Smooth muscle cell (in vitro differentiated cells): ENCODE results near the gene TRMO. TPM values are rescaled to one million over a fixed set of nuclear protein-coding genes. Genes with fewer than 3 reads are reported as not detected.

ENCODE experiments used
- DNase-seq: peaks from one replicate; lab custom pipeline; 2025; ENCODE audit not compliant: unreplicated experiment; lab: John Stamatoyannopoulos, UW
- H2AFZ ChIP-seq: fragments of 200-600 bp; sonication (generic); 2 replicates; pipeline ENCODE4 v1.6.0; 2016; ENCODE audit warnings: antibody characterized with exemption, low read depth, mild to moderate bottlenecking
- H3F3A ChIP-seq: fragments of 200-600 bp; sonication (generic); 2 replicates; pipeline ENCODE4 v1.6.0; 2017; ENCODE audit warnings: antibody characterized with exemption, low read depth
- H3K27ac ChIP-seq: fragments of 200-600 bp; sonication (generic); 2 replicates; pipeline ENCODE4 v1.5.1; 2016; ENCODE audit warnings: low read depth, mild to moderate bottlenecking
- H3K27me3 ChIP-seq: fragments of 200-600 bp; sonication (generic); 2 replicates; pipeline ENCODE4 v1.6.1; 2016; ENCODE audit warnings: low read depth, mild to moderate bottlenecking
- H3K36me3 ChIP-seq: fragments of 200-600 bp; sonication (generic); 2 replicates; pipeline ENCODE4 v1.5.1; 2016; ENCODE audit warnings: low read depth
- H3K4me1 ChIP-seq: fragments of 200-600 bp; sonication (generic); 2 replicates; pipeline ENCODE4 v1.5.1; 2016; ENCODE audit warnings: low read depth
- H3K4me2 ChIP-seq: fragments of 200-600 bp; sonication (generic); 2 replicates; pipeline ENCODE4 v1.6.0; 2016; ENCODE audit warnings: mild to moderate bottlenecking
- H3K4me3 ChIP-seq: fragments of 200-600 bp; sonication (generic); 2 replicates; pipeline ENCODE4 v1.5.1; 2016; ENCODE audit warnings: mild to moderate bottlenecking
- H3K79me2 ChIP-seq: fragments of 200-600 bp; sonication (generic); 2 replicates; pipeline ENCODE4 v1.6.0; 2016; ENCODE audit warnings: low read depth, mild to moderate bottlenecking
- H3K9ac ChIP-seq: fragments of 200-600 bp; sonication (generic); 2 replicates; pipeline ENCODE4 v1.6.0; 2016; ENCODE audit warnings: low read depth
- H3K9me3 ChIP-seq: fragments of 200-600 bp; sonication (generic); replicated peaks from 2 replicates; pipeline ENCODE4 v1.5.1; 2016; ENCODE audit warnings: low read depth
- H4K20me1 ChIP-seq: fragments of 200-600 bp; sonication (generic); 2 replicates; pipeline ENCODE4 v1.6.0; 2016; ENCODE audit warnings: low read depth
- WGBS: methylation state at CpG from one replicate; pipeline ENCODE4 v1.1.7; 2016; ENCODE audit warnings: low lambda C conversion rate; 5-methylcytosine and 5-hydroxymethylcytosine counted together
- polyA plus RNA-seq: library from polyadenylated mRNA; unstranded; fragments of >200 nt; fragmentation: Nextera tagmentation; extraction: Ambion mirVana; gene quantifications from 2 replicates; pipeline ENCODE4 v1.2.1, GENCODE V29; 2016
- total RNA-seq: library from RNA; depleted of rRNA; stranded (reverse); fragments of >200 nt; gene quantifications from 2 replicates; pipeline ENCODE4 v1.2.3, GENCODE V29; 2014
- TF ChIP-seq, protein P1 (sequence below): fragments of 200-600 bp; sonication (generic); IDR thresholded peaks from 2 replicates; pipeline ENCODE4 v1.5.1; 2017; ENCODE audit warnings: borderline replicate concordance, mild to moderate bottlenecking, antibody characterized with exemption; ENCODE audit not compliant: insufficient read depth, poor library complexity, severe bottlenecking

The TRMO gene
- total and polyA plus RNA-seq, 2 experiments from 2014 or later: 5.8 to 8.1 TPM

DNA sequence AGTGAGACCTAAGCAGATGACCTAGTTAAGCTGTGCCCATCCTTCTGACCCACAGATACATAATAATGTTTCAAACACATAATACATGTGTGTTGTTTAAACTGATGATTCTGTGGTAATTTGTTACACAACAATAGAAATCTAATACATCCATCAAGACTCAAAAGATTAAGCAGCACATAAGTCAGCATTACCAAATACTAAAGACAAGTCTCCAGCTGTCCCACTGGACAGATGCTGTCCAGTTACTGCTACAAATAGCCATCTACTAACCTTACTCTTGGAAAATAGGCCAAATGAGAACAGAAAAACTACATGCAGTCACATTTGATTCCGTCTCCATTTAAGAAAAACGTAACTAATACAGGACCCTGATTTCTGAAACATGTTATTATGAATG is 10.8 kb downstream of the TRMO start:
- Histone ChIP-seq H3K9me3 (no peaks in the 10 kb centered on the region), H2AFZ (no peak overlapping the region), H3K4me3 (no peak overlapping the region), H3K79me2 (no peaks in the 10 kb centered on the region), H3F3A (no peaks in the 10 kb centered on the region), H3K27me3 (no peaks in the 10 kb centered on the region), H3K4me2 (no peak overlapping the region), H3K36me3 (peaks cover 11% of the 10 kb centered on the region), H3K27ac (no peak overlapping the region), H3K4me1 (no peaks in the 10 kb centered on the region), H4K20me1 (no peaks in the 10 kb centered on the region), H3K9ac (no peak overlapping the region)
- WGBS: 98% methylated on average over 2 of the region's 2 CpGs
- TF ChIP-seq, protein P1, sequence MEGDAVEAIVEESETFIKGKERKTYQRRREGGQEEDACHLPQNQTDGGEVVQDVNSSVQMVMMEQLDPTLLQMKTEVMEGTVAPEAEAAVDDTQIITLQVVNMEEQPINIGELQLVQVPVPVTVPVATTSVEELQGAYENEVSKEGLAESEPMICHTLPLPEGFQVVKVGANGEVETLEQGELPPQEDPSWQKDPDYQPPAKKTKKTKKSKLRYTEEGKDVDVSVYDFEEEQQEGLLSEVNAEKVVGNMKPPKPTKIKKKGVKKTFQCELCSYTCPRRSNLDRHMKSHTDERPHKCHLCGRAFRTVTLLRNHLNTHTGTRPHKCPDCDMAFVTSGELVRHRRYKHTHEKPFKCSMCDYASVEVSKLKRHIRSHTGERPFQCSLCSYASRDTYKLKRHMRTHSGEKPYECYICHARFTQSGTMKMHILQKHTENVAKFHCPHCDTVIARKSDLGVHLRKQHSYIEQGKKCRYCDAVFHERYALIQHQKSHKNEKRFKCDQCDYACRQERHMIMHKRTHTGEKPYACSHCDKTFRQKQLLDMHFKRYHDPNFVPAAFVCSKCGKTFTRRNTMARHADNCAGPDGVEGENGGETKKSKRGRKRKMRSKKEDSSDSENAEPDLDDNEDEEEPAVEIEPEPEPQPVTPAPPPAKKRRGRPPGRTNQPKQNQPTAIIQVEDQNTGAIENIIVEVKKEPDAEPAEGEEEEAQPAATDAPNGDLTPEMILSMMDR: no peak
- DNase-seq: no peak

DNA sequence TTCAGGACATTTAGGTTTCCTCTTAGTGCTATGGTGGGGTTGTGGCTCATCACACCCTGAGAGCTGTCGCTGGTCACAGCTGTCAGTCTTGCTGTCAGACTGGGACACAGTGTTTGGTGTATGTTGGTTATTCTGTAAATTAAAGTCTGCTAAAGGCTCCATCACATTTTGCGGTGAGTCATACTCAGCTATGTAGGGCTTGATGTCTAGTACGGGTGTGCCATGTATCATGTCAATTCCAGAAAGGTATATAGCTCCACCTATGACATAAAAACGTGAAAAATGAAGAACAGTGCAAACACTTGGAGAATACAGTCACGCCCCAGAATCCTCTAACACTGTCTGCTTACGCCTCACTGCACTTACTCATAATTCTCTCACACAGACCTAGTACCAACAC is 11.9 kb downstream of the TRMO start:
- Histone ChIP-seq H2AFZ (no peak overlapping the region), H3F3A (no peaks in the 10 kb centered on the region), H4K20me1 (peaks cover 6% of the 10 kb centered on the region), H3K9me3 (no peaks in the 10 kb centered on the region), H3K79me2 (no peaks in the 10 kb centered on the region), H3K4me1 (no peaks in the 10 kb centered on the region), H3K27ac (no peak overlapping the region), H3K4me3 (no peak overlapping the region), H3K36me3 (peaks cover 11% of the 10 kb centered on the region), H3K27me3 (no peaks in the 10 kb centered on the region), H3K4me2 (no peak overlapping the region), H3K9ac (no peak overlapping the region)
- WGBS: 89% methylated on average over 6 of the region's 6 CpGs
- TF ChIP-seq, protein P1: no peak
- DNase-seq: no peak

DNA sequence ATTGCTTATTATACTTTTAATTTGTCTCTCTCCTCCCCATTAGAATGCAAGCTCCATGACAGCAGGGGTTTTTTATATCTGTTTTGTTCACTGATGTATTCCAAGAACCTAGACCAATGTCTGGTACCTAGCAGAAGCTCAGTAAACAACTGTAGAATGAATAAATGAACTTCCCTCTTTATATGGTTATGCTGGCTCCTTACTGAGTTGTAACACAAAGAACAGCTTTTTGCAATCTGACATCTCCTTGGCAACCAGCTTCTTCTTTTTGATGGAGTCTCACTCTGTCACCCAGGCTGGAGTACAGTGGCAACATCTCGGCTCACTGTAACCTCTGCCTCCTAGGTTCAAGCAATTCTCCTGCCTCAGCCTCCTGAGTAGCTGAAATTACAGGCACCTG is 13.6 kb downstream of the TRMO start:
- TF ChIP-seq, protein P1: no peak
- no peaks in the 10 kb centered on the region for H3F3A ChIP-seq
- H3K9me3 ChIP-seq: no peaks in the 10 kb centered on the region
- H3K4me3 ChIP-seq: no peak overlapping the region
- no peaks in the 10 kb centered on the region for H3K79me2 ChIP-seq
- no peak overlapping the region for H3K27ac ChIP-seq
- DNase-seq: no peak
- no peak overlapping the region for H3K9ac ChIP-seq
- H2AFZ ChIP-seq: no peak overlapping the region
- no peak overlapping the region for H3K4me2 ChIP-seq
- WGBS: 93% methylated on average over 1 of the region's 1 CpG
- no peaks in the 10 kb centered on the region for H3K4me1 ChIP-seq
- peaks cover 6% of the 10 kb centered on the region for H4K20me1 ChIP-seq
- peaks cover 9% of the 10 kb centered on the region for H3K36me3 ChIP-seq
- no peaks in the 10 kb centered on the region for H3K27me3 ChIP-seq

DNA sequence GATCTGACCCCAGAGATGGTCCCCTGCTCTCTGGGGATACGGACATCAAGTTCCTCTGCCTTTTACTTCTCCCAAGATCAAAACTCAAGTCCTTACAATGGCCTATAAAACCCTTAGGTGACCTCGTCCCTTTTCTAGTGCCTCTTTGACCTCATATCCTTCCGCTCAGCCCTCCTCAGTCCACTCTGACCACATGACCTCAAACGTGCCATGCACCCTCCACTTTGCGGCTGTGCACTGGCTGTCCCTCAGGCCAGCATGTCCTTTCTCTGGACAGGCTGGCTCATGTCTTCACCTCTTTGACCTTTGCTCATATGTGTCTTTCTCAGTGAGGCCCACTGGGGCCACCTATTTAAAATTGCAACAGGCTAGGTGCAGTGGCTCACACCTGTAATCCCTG is 14.7 kb downstream of the TRMO start:
- Histone ChIP-seq H3K79me2 (no peaks in the 10 kb centered on the region), H3K4me3 (no peak overlapping the region), H3K4me2 (no peak overlapping the region), H3K9me3 (no peaks in the 10 kb centered on the region), H3K27me3 (no peaks in the 10 kb centered on the region), H4K20me1 (peaks cover 12% of the 10 kb centered on the region), H3K36me3 (peaks cover 1% of the 10 kb centered on the region), H2AFZ (no peak overlapping the region), H3K4me1 (no peaks in the 10 kb centered on the region), H3F3A (no peaks in the 10 kb centered on the region), H3K9ac (no peak overlapping the region), H3K27ac (no peak overlapping the region)
- TF ChIP-seq, protein P1: no peak
- WGBS: 98% methylated on average over 5 of the region's 5 CpGs
- DNase-seq: no peak
